ENCODE data around the gene MGLL. TPM values are rescaled to one million over a fixed set of nuclear protein-coding genes. Genes with fewer than 3 reads are reported as not detected.

MGLL gene
- total and polyA plus RNA-seq, 7 donors: 24.7 to 220 (median 46.8) TPM

DNA sequence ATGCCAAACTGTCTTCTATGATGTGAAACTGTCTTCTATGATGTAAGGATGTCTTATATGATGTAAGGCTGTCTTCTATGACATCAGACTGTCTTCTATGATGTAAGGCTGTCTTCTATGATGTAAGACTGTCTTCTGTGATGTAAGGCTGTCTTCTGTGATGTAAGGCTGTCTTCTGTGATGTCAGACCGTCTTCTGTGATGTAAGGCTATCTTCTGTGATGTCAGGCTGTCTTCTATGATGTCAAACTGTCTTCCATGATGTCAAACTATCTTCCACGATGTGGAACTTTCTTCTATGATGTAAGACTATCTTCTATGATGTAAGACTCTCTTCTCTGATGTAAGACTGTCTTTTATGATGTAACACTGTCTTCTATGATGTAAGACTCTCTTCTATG, 27.9 kb downstream of the MGLL start:
- 91% methylated on average over 2 of the region's 2 CpGs for WGBS, 2 donors
- H3K27ac ChIP-seq: no peak overlapping the region

GRCh38 chr3:127792541-127793292, 29.6 kb downstream of the MGLL start:
- peaks cover 0 to 65% (median 54%) of the 10 kb centered on the region in 4 donors for H3K4me1 ChIP-seq
- intact Hi-C loops (cut with DNase I): no loop called here
- WGBS, 2 donors: 64 to 75% methylated on average over 18 of the region's 18 CpGs
- no peaks in the 10 kb centered on the region for H3K27me3 ChIP-seq
- peak overlapping the region; percentile 77 to 95 (median 94) for H3K27ac ChIP-seq
- no peak overlapping the region for H3K4me3 ChIP-seq
- DNase-seq: peak; percentile 83
- H3K9me3 ChIP-seq: no peaks in the 10 kb centered on the region
- H3K36me3 ChIP-seq: peaks cover 0 to 7% (median 0%) of the 10 kb centered on the region in 4 donors
- TF ChIP-seq POLR2AphosphoS5 (IDR thresholded peaks at IDR 0.05) (peak in 2 of 4 donors; percentile 9 to 34), POLR2A (IDR thresholded peaks at IDR 0.05) (no peak)

More for the DNA sequence above, 27.9 kb downstream of the MGLL start:
- H3K4me1 ChIP-seq: peaks cover 0 to 53% (median 40%) of the 10 kb centered on the region in 4 donors
- H3K36me3 ChIP-seq: peaks cover 0 to 7% (median 0%) of the 10 kb centered on the region in 4 donors
- TF ChIP-seq EP300 (IDR thresholded peaks at IDR 0.05): no peak
- TF ChIP-seq POLR2A (IDR thresholded peaks at IDR 0.05): no peak
- TF ChIP-seq POLR2AphosphoS5 (IDR thresholded peaks at IDR 0.05): no peak
- TF ChIP-seq CTCF (IDR thresholded peaks at IDR 0.05): no peak
- H3K9me3 ChIP-seq: no peaks in the 10 kb centered on the region
- DNase-seq: no peak
- H3K4me3 ChIP-seq: no peak overlapping the region
- H3K27me3 ChIP-seq: no peaks in the 10 kb centered on the region
- intact Hi-C loops (cut with DNase I): no loop called here

- H3K4me1 ChIP-seq: peaks cover 0 to 77% (median 68%) of the 10 kb centered on the region in 4 donors
- H3K9me3 ChIP-seq: no peaks in the 10 kb centered on the region
- DNase-seq: peak; percentile 80
- no peak for TF ChIP-seq POLR2A (IDR thresholded peaks at IDR 0.05)
- TF ChIP-seq EP300 (IDR thresholded peaks at IDR 0.05): no peak
- TF ChIP-seq POLR2AphosphoS5 (IDR thresholded peaks at IDR 0.05): peak in 1 of 4 donors; percentile 20
- peak in 3 of 4 experiments; percentile 17 to 25 (median 25) for TF ChIP-seq CTCF (IDR thresholded peaks at IDR 0.05)
- no peaks in the 10 kb centered on the region for H3K27me3 ChIP-seq
- intact Hi-C loops (cut with DNase I): no loop called here
- H3K27ac ChIP-seq: peak overlapping the region; percentile 77 to 95 (median 94)
- no peaks in the 10 kb centered on the region for H3K36me3 ChIP-seq
- WGBS, 2 donors: 49 to 58% methylated on average over 9 of the region's 9 CpGs
- H3K4me3 ChIP-seq: no peak overlapping the region
Observed at GRCh38 chr3:127791221-127791913, 30.9 kb downstream of the MGLL start.

DNA sequence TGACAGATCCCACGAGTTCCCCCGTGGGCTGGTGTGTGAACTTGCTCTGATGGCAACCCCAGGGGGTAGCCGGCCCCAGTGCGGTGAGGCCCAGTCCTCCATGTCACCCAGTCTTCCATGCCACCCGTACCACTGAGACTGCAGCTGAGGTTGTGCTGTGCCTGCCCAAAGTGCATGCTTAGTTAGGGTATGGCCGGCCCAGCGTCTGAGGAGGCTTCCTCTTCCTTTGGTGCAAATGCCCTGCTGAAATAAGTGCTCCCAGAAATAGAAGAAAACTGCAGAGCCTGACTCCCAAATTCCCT, 31.5 kb downstream of the MGLL start:
- H3K36me3 ChIP-seq: no peaks in the 10 kb centered on the region
- intact Hi-C loops (cut with DNase I): no loop called here
- TF ChIP-seq POLR2A (IDR thresholded peaks at IDR 0.05) (no peak), EP300 (IDR thresholded peaks at IDR 0.05) (no peak), CTCF (IDR thresholded peaks at IDR 0.05) (no peak), POLR2AphosphoS5 (IDR thresholded peaks at IDR 0.05) (no peak)
- 70 to 76% methylated on average over 7 of the region's 7 CpGs for WGBS, 2 donors
- H3K27ac ChIP-seq: peak overlapping the region; percentile 77 to 95 (median 94)
- no peaks in the 10 kb centered on the region for H3K9me3 ChIP-seq
- H3K4me1 ChIP-seq: peaks cover 0 to 78% (median 73%) of the 10 kb centered on the region in 4 donors
- H3K27me3 ChIP-seq: no peaks in the 10 kb centered on the region
- DNase-seq: peak; percentile 60
- no peak overlapping the region for H3K4me3 ChIP-seq
